Dermis microvascular lymphatic vessel endothelial cell (primary cell): ENCODE results near the gene CALU. TPM values are rescaled to one million over a fixed set of nuclear protein-coding genes. Genes with fewer than 3 reads are reported as not detected.

Experiments used
- DNase-seq, 2 donors: peaks; one replicate each; pipeline versions ENCODE4 v3.0.0 to v3.0.0-alpha.2; 2010; ENCODE audit warnings: low read depth in 2 of 2
- total RNA-seq: library from RNA; depleted of rRNA; stranded (reverse); fragments of >200 nt; gene quantifications from 2 replicates; pipeline ENCODE4 v1.2.1, GENCODE V29; 2014

The CALU gene
- total RNA-seq, 1 donor from 2014 or later = 208 TPM

- no peak for DNase-seq
Observed at GRCh38 chr7:128810997-128811396, 71.8 kb downstream of the CALU start.

GRCh38 chr7:128811631-128812430 is 72.7 kb downstream of the CALU start:
- no peak for DNase-seq

GRCh38 chr7:128812514-128813168 is 73.5 kb downstream of the CALU start:
- no peak for DNase-seq

DNA sequence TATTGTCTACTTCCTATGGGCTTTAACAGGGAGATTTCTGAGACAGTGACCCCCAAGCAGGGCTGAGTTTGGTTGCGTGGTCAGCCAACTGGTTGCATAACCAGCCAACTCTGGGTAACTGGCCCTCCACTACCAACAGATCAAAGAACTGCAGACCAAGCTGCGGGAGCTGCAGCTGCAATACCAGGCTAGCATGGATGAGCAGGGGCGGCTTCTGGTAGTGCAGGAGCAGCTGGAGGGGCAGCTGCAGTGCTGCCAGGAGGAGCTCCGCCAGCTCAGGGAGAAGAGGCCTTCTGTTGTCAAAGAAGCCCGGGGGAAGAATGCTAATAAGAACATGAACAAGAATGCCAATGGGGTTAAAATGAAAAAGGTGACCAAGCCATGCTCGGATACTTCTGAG is 75.3 kb downstream of the CALU start:
- no peak for DNase-seq

DNA sequence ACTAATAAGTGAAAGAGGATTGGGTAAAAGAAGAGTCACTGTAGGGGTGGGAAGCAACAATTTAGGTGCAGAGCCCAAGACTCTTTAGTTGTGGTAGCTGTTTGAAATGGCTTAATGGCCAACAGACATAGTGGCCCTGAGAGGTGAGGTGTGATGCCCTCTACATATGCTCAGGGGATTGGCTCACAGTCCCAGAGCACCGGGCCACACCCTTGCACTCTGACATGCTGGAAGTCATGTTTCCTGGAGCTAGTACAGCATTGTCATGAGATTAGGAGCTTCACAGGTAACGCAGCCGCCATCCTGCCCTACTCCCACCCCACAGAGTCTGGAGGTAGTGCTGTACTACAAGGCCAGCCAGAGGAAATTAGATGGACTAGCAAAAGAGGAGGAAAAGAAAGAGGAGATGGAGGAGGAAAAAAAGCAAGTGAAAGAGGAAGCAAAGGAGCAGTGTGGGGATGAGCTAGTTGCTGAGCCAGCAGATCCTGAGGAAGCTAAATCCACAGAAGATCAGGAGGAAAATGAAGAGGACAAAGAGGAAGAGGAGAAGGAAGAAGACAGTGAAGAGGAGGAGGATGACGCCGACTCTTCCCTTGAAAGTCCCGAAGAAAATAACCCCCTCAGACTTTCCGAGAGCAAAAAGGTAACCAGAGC is 76.3 kb downstream of the CALU start:
- no peak for DNase-seq

GRCh38 chr7:128818694-128819093 is 79.5 kb downstream of the CALU start:
- DNase-seq = no peak

Other genes with a start within 250 kb of the CALU start
- under 0.01 and 0.25 TPM in 2 replicates for gene GARIN1A, start 67.1 kb upstream of the CALU start, total RNA-seq
- gene OPN1SW, start 36.4 kb downstream of the CALU start, total RNA-seq = not detected in 2 replicates
- gene CCDC136, start 52.6 kb downstream of the CALU start, total RNA-seq = 0.76 and 1.3 TPM in 2 replicates
- gene FLNC, start 91.0 kb downstream of the CALU start, total RNA-seq = 130 and 133 TPM in 2 replicates
- gene ATP6V1F, start 123.5 kb downstream of the CALU start, total RNA-seq = 76.4 and 109 TPM in 2 replicates
- gene KCP, start 171.3 kb downstream of the CALU start, total RNA-seq = not detected in 2 replicates
- gene IRF5, start 198.6 kb downstream of the CALU start, total RNA-seq = 0.25 and 0.26 TPM in 2 replicates